ENCODE measurements around the gene TMEM14A. TPM values are rescaled to one million over a fixed set of nuclear protein-coding genes. Genes with fewer than 3 reads are reported as not detected.
"Not testable (repeated sequence)": the region's sequence is repeated elsewhere in the genome, so short reads cannot be mapped to it uniquely, and the experiment has no call there.

The TMEM14A gene
- total RNA-seq, 1 donor from 2014 or later = 23.8 TPM

GRCh38 chr6:52694404-52694803, 23.5 kb downstream of the TMEM14A start:
- intact Hi-C loops (cut with micrococcal nuclease) = no loop called here

- intact Hi-C loops (cut with micrococcal nuclease) = no loop called here
Measured at GRCh38 chr6:52696418-52696817, 25.5 kb downstream of the TMEM14A start.

GRCh38 chr6:52697903-52698302, 27.0 kb downstream of the TMEM14A start:
- intact Hi-C loops (cut with micrococcal nuclease) = no loop called here

- intact Hi-C loops (cut with micrococcal nuclease) = no loop called here
Measured at GRCh38 chr6:52704060-52704459, 33.1 kb downstream of the TMEM14A start.

GRCh38 chr6:52704781-52705502, 34.0 kb downstream of the TMEM14A start:
- intact Hi-C loops (cut with micrococcal nuclease) = not testable (repeated sequence)

GRCh38 chr6:52706001-52706400, 35.1 kb downstream of the TMEM14A start:
- intact Hi-C loops (cut with micrococcal nuclease) = no loop called here

- intact Hi-C loops (cut with micrococcal nuclease) = no loop called here
Measured at GRCh38 chr6:52707963-52708680, 37.2 kb downstream of the TMEM14A start.

- intact Hi-C loops (cut with micrococcal nuclease) = no loop called here
Measured at GRCh38 chr6:52712136-52712535, 41.2 kb downstream of the TMEM14A start.

GRCh38 chr6:52714761-52715160, 43.8 kb downstream of the TMEM14A start:
- intact Hi-C loops (cut with micrococcal nuclease) = not testable (repeated sequence)

- intact Hi-C loops (cut with micrococcal nuclease) = no loop called here
Measured at GRCh38 chr6:52718550-52718949, 47.6 kb downstream of the TMEM14A start.

- intact Hi-C loops (cut with micrococcal nuclease) = no loop called here
Measured at GRCh38 chr6:52720321-52720720, 49.4 kb downstream of the TMEM14A start.

- intact Hi-C loops (cut with micrococcal nuclease) = loop anchor here (1.0 kb wide), 1 partner anchor 760 kb away; no protein-coding TSS in a partner anchor
Measured at GRCh38 chr6:52724042-52724405, 53.1 kb downstream of the TMEM14A start.

GRCh38 chr6:52724406-52725121, 53.7 kb downstream of the TMEM14A start:
- intact Hi-C loops (cut with micrococcal nuclease) = loop anchor here (1.0 kb wide), 1 partner anchor 760 kb away; no protein-coding TSS in a partner anchor

- intact Hi-C loops (cut with micrococcal nuclease) = no loop called here
Measured at GRCh38 chr6:52725143-52725534, 54.2 kb downstream of the TMEM14A start.

GRCh38 chr6:52725535-52726192, 54.8 kb downstream of the TMEM14A start:
- intact Hi-C loops (cut with micrococcal nuclease) = no loop called here

- intact Hi-C loops (cut with micrococcal nuclease) = no loop called here
Measured at GRCh38 chr6:52726193-52726542, 55.3 kb downstream of the TMEM14A start.

- intact Hi-C loops (cut with micrococcal nuclease) = no loop called here
Measured at GRCh38 chr6:52726741-52727535, 56.0 kb downstream of the TMEM14A start.

GRCh38 chr6:52727908-52728307, 57.0 kb downstream of the TMEM14A start:
- intact Hi-C loops (cut with micrococcal nuclease) = no loop called here

- intact Hi-C loops (cut with micrococcal nuclease) = no loop called here
Measured at GRCh38 chr6:52728394-52728793, 57.5 kb downstream of the TMEM14A start.

GRCh38 chr6:52729576-52729975, 58.7 kb downstream of the TMEM14A start:
- intact Hi-C loops (cut with micrococcal nuclease) = no loop called here

GRCh38 chr6:52731719-52732118, 60.8 kb downstream of the TMEM14A start:
- intact Hi-C loops (cut with micrococcal nuclease) = no loop called here

Measured in T-helper 2 cell treated with Interferon-gamma antibody and Interleukin-4, amounts not matched to agents 100 ng/mL and 5 ng/mL, for 36 hours (primary cell).